DOHH2 (cell line): ENCODE measurements around the gene MAP4K3.

Experiments used
- CTCF ChIP-seq: fragments of 200-600 bp; sonication (generic); IDR thresholded peaks from one replicate; pipeline ENCODE4 v1.5.1; 2014; ENCODE audit warnings: antibody characterized with exemption, mild to moderate bottlenecking, low read depth, low read length; ENCODE audit not compliant: poor library complexity, severe bottlenecking
- EZH2phosphoT487 ChIP-seq: fragments of 200-600 bp; sonication (generic); IDR thresholded peaks from 2 replicates; pipeline ENCODE4 v1.6.1; 2017; ENCODE audit warnings: borderline replicate concordance, mild to moderate bottlenecking, antibody characterized with exemption, low read length, moderate library complexity, mixed read lengths

- no peak for TF ChIP-seq CTCF
- no peak for TF ChIP-seq EZH2phosphoT487
These were observed 184.1 kb downstream of the MAP4K3 start for GRCh38 chr2:39252888-39253518.
